ENCODE measurements around the gene LMAN1.
A peak's percentile ranks its signal among the peaks of the same experiment; 100 is the strongest.

The LMAN1 gene

DNA sequence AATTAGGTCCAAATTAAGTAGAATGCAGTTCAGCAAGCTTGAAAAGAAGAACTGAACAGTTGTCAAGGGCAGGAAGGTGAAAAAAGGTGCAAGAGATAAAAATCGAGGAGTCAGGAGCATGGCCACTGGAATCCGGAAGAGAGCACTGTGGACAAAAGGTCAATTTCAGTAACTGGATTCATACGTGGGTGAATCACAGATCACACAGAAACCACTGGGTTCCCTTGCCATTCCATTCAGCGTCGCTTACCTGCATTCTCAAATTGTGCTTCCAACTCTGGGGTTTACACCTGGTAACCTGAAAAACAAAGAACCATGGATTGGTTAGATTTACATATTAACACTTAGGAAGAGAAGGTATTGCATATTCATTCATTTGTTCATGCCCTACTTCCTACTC, 21.6 kb upstream of the LMAN1 start:
- H3K4me3 ChIP-seq (ENCODE audit: low read depth, low read length): no peak overlapping the region
- in situ Hi-C loops (cut with HindIII; ENCODE audit: low sequenced_read_pairs): no loop called here
- no peak for TF ChIP-seq CTCF (IDR thresholded peaks at IDR 0.05; ENCODE audit: low read depth, low read length)
- no peak for DNase-seq (ENCODE audit: low read depth, low spot score)

GRCh38 chr18:59379772-59380522, 20.9 kb upstream of the LMAN1 start:
- H3K4me3 ChIP-seq (ENCODE audit: low read depth, low read length): no peak overlapping the region
- peak; percentile 40 for DNase-seq (ENCODE audit: low read depth, low spot score)
- in situ Hi-C loops (cut with HindIII; ENCODE audit: low sequenced_read_pairs): no loop called here
- TF ChIP-seq CTCF (IDR thresholded peaks at IDR 0.05; ENCODE audit: low read depth, low read length): no peak

GRCh38 chr18:59377613-59378337, 18.7 kb upstream of the LMAN1 start:
- DNase-seq (ENCODE audit: low read depth, low spot score): no peak
- no peak overlapping the region for H3K4me3 ChIP-seq (ENCODE audit: low read depth, low read length)
- TF ChIP-seq CTCF (IDR thresholded peaks at IDR 0.05; ENCODE audit: low read depth, low read length): no peak
- in situ Hi-C loops (cut with HindIII; ENCODE audit: low sequenced_read_pairs): no loop called here

- no peak for DNase-seq (ENCODE audit: low read depth, low spot score)
- H3K4me3 ChIP-seq (ENCODE audit: low read depth, low read length): no peak overlapping the region
- in situ Hi-C loops (cut with HindIII; ENCODE audit: low sequenced_read_pairs): no loop called here
- TF ChIP-seq CTCF (IDR thresholded peaks at IDR 0.05; ENCODE audit: low read depth, low read length): no peak
These were observed 17.4 kb upstream of the LMAN1 start for GRCh38 chr18:59376351-59376935.

DNA sequence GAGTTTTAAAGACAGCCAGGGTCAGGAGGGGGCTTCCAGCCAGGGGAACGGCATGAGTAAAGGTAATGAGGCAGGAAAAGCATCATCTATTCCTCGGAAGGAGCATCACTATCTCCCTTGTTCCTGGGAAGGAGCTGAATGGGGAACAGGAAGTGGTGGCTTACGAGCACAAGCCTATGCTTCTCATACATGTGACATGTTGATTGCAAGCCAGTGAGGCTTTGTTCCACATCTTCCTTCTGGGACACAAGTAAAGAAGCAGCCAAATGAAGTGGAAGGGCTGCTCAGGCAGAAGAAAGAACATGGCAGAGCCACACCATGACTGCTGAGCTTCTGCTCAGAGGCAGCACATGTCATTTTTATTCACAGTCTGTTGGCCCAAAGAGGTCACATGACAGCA, 15.1 kb upstream of the LMAN1 start:
- in situ Hi-C loops (cut with HindIII; ENCODE audit: low sequenced_read_pairs): no loop called here
- H3K4me3 ChIP-seq (ENCODE audit: low read depth, low read length): no peak overlapping the region
- no peak for DNase-seq (ENCODE audit: low read depth, low spot score)
- no peak for TF ChIP-seq CTCF (IDR thresholded peaks at IDR 0.05; ENCODE audit: low read depth, low read length)

DNA sequence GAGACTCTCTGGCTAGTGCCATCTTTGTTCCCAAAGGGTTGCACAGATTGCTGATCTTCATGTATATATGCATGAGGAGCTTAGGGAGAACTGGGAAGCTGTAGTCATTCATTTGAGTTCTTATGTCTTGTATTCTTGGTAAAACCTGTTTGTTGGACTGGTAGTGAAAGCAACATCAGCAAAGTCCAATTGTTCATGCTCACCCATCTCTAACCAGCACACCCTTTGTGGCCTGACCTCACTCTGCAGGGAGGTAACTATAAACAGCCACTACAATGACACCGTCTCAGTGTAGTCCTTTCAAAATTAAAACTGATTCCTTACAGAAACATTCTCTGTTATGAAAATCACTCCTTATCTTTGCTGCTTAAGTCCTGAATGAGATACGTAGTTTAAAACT, 13.9 kb upstream of the LMAN1 start:
- DNase-seq (ENCODE audit: low read depth, low spot score): no peak
- no peak overlapping the region for H3K4me3 ChIP-seq (ENCODE audit: low read depth, low read length)
- in situ Hi-C loops (cut with HindIII; ENCODE audit: low sequenced_read_pairs): no loop called here
- no peak for TF ChIP-seq CTCF (IDR thresholded peaks at IDR 0.05; ENCODE audit: low read depth, low read length)
